HK-2 (cell line): Measurements from ENCODE around the gene SH2D2A.

Experiments used
- DNase-seq: peaks from one replicate; pipeline ENCODE4 v3.0.0-alpha.2; 2018; ENCODE audit not compliant: unreplicated experiment

The SH2D2A gene

GRCh38 chr1:156816561-156817328 lies at the start of gene SH2D2A:
TSS of gene SH2D2A (minus strand) at chr1:156816848. CDS start at chr1:156816708, 140 bp downstream.
- no peak for DNase-seq

- DNase-seq: no peak
These were observed 49.2 kb upstream of the SH2D2A start for GRCh38 chr1:156865865-156866248.

DNA sequence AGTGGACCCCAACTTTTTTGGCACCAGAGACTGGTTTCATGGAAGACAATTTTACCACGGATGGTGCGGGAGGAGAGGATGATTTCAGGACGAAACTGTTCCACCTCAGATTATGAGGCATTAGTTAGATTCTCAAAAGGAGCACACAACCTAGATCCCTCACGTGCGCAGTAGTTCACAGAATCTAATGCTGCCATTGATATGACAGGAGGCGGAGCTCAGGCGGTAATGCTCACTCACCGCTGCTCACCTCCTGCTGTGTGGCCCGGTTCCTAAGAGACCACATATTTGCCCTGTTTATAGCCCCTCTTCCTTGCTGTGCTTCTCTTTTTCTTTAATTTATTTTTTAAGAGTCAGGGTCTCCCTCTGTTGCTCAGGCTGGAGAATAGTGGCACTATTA lies 48.6 kb upstream of the SH2D2A start:
- DNase-seq: no peak

- no peak for DNase-seq
These were observed 48.1 kb upstream of the SH2D2A start for GRCh38 chr1:156864796-156865195.

- no peak for DNase-seq
These were observed 47.0 kb upstream of the SH2D2A start for GRCh38 chr1:156863631-156864030.

- no peak for DNase-seq
These were observed 46.5 kb upstream of the SH2D2A start for GRCh38 chr1:156862997-156863599.

DNA sequence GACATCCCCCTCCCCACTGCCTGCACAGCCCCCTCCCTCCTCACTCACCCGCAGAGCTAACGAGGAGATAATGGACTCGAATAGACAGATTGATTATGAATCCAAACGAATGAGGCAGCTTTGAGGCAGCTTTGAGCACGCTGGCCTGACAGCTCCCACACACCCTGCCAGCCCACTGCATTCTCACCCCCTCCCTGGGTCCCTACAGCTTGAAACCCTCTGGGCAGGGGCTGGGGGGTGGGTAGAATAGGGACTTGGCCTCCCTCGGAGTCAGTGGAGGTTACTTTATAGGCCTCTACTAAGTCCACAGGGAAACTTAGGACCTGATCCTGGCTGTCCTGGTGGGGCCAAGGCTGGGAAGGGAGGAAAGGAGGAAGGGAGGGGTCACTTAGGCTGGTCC lies 45.9 kb upstream of the SH2D2A start:
- DNase-seq: no peak

DNA sequence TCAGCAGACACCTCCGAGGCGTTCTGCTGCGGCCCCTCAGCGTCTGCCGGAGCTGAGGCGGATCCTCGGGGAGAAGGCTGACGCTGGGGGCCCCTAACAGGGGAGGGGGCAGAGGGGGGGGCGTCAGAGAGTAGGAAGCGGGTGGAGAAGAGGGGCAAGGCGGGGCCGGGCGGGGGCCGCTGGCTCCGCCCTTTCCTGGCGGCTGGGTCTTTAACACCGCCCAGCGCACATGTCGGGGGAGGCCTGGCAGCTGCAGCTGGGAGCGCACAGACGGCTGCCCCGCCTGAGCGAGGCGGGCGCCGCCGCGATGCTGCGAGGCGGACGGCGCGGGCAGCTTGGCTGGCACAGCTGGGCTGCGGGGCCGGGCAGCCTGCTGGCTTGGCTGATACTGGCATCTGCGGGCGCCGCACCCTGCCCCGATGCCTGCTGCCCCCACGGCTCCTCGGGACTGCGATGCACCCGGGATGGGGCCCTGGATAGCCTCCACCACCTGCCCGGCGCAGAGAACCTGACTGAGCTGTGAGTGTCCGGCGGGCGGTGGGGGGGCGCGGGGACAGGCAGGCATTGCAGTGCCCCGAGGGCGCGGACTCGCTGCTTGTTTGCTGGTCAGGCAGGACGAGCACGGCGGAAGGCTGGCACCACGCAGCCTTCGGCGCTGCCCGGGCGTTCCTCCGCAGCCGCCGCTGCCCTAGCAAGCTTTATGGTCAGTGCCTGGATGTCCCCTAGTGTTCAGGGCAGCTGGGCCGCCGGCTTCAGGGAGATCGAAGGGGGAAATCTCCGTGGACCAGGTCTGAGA lies 44.2 kb upstream of the SH2D2A start, which contains the start of gene NTRK1:
TSS of gene NTRK1 (plus strand) at position 238 of the 796 bp plus-strand sequence. CDS start at position 308, 70 bp downstream.
- peak; percentile 37 for DNase-seq

DNA sequence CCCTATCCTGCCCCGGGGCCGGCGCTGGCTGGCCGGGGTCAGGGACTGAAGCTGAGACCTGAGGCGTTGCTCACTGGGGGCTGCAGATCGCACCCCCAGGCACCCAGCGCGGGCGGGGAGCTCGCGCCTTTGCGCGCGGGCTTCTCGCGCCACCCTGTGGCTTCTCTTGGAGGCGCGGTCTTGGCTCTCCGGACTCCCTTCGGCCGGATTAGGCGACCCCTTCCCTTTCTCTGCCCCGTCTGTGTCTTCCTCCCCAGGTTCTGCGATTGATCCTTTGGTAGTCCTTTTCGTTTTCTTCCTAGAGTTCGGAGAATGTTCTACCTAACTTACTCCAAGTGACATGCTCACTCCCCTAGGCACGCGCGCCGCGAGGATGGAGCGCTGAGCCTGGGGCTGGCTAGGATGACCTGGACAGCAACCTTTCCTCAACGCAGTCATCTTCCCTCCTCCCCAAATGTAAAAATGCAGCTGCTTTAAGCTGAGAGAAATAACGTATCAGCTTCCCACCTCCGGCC lies 43.5 kb upstream of the SH2D2A start:
- peak; percentile 57 for DNase-seq

GRCh38 chr1:156859523-156860112 lies 43.0 kb upstream of the SH2D2A start:
- peak; percentile 24 for DNase-seq

DNA sequence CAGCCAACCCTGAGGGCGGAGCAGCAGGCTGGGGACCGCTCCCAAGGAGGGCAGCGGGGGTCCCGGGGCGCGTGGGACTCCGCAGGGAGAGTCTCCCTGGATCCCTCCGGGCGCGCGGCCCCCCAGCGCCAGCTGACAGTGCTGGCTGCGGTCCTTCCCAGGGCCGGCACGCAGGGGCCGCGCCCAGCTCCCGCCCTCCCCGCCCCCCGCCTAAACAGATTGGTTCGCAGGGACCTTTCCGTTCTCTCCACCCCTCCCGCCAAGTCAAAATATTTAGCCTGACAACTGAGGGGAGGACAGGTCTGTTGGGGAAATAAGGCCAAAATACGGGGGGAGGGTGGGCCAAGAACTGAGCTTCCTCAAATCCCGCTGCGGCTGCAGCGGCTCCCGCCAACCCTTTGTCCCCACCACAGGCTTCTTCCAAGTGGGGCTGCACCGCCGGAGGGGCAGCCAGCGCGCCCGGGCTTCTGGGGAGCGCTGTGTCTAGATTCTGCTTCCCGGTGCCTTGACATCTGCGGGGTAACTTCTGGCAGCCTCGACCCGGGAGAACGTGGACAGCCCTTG lies 42.4 kb upstream of the SH2D2A start, which contains the start of gene INSRR:
TSS of gene INSRR (minus strand) at position 159 of the 564 bp plus-strand sequence. CDS start 496 bp downstream, outside the sequence.
- DNase-seq: no peak

- no peak for DNase-seq
These were observed 41.9 kb upstream of the SH2D2A start for GRCh38 chr1:156858555-156858956.

DNA sequence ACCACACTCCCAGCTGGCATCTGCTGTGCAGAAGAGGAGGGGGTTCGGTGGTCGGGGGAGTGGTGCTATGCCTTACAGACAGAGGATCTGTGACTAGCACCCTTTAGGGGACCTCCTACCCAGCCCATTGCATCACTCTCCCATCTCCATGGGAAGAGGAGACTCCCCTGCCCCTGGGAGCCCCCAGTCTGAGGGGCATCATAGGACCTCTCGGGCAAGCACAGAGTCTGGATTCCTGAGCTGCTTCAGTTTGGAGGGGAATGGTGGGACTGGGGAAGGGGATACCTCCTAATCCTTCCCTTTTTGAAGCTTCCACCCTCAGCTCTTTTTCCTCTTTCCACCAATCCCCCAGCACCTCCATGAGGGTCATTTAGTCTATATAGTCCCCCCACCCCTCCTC lies 40.9 kb upstream of the SH2D2A start:
- DNase-seq: no peak

- DNase-seq: no peak
These were observed 39.7 kb upstream of the SH2D2A start for GRCh38 chr1:156856282-156856785.

- no peak for DNase-seq
These were observed 38.0 kb upstream of the SH2D2A start for GRCh38 chr1:156854634-156855033.

DNA sequence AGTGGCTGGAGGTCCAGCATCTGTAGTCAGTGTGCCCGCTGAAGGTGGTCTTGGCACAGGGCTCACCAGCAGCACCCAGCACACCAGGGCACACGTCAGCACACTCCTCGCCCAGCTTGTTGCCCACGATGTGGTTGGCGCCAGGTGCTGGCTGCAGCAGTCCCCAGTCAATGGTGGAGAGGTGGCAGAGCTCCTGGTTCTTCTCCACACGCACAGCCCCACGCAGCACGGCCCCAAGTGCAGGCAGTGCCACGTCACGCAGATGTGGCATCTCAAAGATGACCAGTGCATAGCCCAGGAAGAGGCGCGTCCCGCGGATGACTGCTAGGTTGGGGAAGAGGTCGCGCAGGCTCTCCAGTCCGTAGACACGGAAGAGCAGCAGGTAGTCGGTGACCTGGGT lies 37.1 kb upstream of the SH2D2A start:
- DNase-seq: no peak

DNA sequence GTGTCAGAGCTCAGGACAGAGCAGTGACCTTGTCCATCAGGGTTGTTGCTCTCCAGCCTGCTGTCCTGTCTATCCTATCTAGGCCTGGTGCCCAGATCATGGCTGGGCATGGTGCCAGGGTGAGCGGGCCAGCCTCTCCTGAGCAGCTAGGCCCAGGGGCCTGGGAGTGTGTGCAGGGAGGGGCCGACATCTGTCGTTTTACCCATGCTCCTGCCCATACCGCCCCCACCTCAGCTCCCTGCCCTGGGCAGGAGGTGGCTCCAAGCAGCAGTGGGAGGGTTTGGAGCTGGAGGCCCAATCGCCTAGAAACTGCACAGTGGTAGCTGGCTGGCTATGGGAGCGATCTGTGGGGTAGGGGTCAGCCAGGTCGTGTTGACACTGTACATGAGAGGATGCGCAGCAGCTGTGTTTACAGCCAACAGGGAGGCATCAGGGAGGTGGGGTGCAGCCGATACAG lies 35.8 kb upstream of the SH2D2A start:
- no peak for DNase-seq

- DNase-seq: no peak
These were observed 35.2 kb upstream of the SH2D2A start for GRCh38 chr1:156851779-156852417.

DNA sequence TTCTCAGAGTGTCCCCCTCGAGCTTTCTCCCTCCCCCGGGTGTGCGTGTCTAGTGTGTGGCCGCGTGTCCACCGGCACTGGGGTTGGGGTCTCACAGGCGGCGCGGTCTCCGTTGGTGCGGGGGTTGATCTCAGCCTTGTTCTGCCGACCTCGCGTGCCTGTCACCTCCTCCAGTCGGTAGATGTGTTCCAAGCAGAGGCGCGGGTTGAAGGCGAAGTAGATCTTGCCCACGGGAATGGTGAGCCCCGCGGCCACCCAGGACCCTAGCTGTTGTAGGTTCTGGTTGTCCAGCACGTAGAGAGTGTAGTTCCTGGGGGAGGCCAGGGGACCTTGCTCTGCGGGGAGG lies 32.5 kb upstream of the SH2D2A start:
- DNase-seq: no peak

DNA sequence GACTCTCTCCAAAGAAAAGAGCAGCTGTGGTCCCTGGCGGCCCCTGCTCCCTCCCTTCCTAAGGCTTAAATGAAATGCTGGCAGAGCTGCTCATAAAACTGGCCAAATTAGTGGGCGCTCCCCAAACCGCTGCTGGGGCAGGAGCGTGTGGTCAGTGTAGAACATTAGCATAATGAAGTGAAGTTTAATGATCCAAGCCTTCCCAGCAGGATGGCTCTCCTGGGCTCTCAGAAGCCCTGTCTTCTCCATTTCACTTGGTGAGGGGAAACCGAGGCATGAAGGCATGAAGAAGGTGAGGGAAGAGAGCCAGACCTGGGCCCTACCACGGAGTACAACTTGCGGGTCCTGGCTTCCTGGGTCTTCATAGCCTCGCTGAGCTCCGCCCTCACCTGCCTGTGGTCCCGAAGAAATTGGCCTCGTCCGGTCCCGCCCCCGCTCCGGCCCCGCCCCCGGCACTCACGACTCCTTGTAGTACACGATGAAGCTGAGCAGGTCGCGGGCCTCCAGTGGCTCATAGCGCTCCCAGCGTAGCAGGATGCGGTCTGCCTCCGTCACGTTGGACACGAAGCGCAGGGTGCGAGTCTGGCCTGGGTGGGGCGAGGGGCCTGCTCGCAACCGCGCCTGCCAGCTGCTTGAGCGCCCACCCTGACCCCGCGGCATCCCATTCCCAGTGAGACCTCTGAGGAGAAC lies 32.0 kb upstream of the SH2D2A start:
- DNase-seq: no peak
